ENCODE data around the gene CEL.

- TF ChIP-seq CTCF (IDR thresholded peaks at IDR 0.05; ENCODE audit: low read depth, low read length) = no peak
- TF ChIP-seq POLR2A (IDR thresholded peaks at IDR 0.05; ENCODE audit: extremely low read depth, insufficient read length) = no peak
- TF ChIP-seq MAX (IDR thresholded peaks at IDR 0.05; ENCODE audit: low read depth, low read length) = no peak
- TF ChIP-seq MYC (IDR thresholded peaks at IDR 0.05; ENCODE audit: low read depth, low read length) = no peak
Measured at GRCh38 chr9:133050781-133051180, 11.0 kb upstream of the CEL start.
